GM19240 (cell line): Measurements from ENCODE around the gene GAK.
"Not testable (repeated sequence)": the region's sequence is repeated elsewhere in the genome, so short reads cannot be mapped to it uniquely, and the experiment has no call there.

Experiments
- DNase-seq: peaks from one replicate; pipeline ENCODE4 v3.0.0; 2011; ENCODE audit warnings: low spot score; ENCODE audit not compliant: insufficient read length

The GAK gene

GRCh38 chr4:931960-932712, at the start of gene GAK, which contains the start of gene TMEM175:
Gene GAK, minus strand, starts transcription at chr4:932316. Its CDS starts 129 bp downstream, at chr4:932187.
Gene TMEM175, plus strand, starts transcription at chr4:932460. Its CDS starts 15,280 bp downstream, at chr4:947740.
- peak; percentile 98 for DNase-seq

GRCh38 chr4:978957-979701, 47.0 kb upstream of the GAK start:
- DNase-seq = no peak

- DNase-seq = not testable (repeated sequence)
Measured at GRCh38 chr4:976016-976415, 43.9 kb upstream of the GAK start.

GRCh38 chr4:974668-975067, 42.6 kb upstream of the GAK start:
- no peak for DNase-seq

- DNase-seq = peak; percentile 99
Measured at GRCh38 chr4:973431-974397, 41.6 kb upstream of the GAK start, which contains the start of gene DGKQ. Gene DGKQ, minus strand, starts transcription at chr4:973569. Its CDS starts 87 bp downstream, at chr4:973482.

- DNase-seq = peak; percentile 65
Measured at GRCh38 chr4:972651-973424, 40.7 kb upstream of the GAK start.

- DNase-seq = no peak
Measured at GRCh38 chr4:971666-972500, 39.8 kb upstream of the GAK start.

- DNase-seq = no peak
Measured at GRCh38 chr4:970854-971520, 38.9 kb upstream of the GAK start.

GRCh38 chr4:970046-970745, 38.1 kb upstream of the GAK start:
- no peak for DNase-seq

- no peak for DNase-seq
Measured at GRCh38 chr4:968621-969394, 36.7 kb upstream of the GAK start.

- DNase-seq = no peak
Measured at GRCh38 chr4:968221-968620, 36.1 kb upstream of the GAK start.

GRCh38 chr4:967113-968104, 35.3 kb upstream of the GAK start:
- DNase-seq = no peak

- no peak for DNase-seq
Measured at GRCh38 chr4:966266-967112, 34.4 kb upstream of the GAK start.

- no peak for DNase-seq
Measured at GRCh38 chr4:965766-966134, 33.6 kb upstream of the GAK start.

GRCh38 chr4:965048-965765, 33.1 kb upstream of the GAK start:
- no peak for DNase-seq
